ENCODE measurements around the gene TMEM187.

The TMEM187 gene

DNA sequence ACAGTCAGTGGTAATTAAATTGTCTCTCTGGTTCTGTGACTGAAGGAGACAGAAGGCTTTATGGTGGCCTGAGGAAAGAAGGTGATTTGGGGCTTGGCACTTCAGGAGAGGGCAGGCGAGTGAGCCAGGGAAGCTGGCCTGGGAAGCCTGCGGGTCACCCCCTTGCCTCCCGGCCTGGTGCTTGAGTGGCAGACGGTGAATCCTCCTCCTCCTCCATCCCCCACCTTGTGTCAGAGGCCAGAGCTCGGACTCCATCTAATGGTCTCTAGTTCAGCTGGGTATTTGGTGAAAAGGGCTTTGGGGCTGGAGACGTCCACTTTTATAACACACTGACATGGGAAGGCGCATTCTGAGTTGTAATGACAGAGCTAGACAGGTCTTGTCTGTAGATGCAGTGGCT, 8.7 kb downstream of the TMEM187 start:
- Histone ChIP-seq H4K5ac (ENCODE audit: low read length) (no peak overlapping the region), H2BK5ac (ENCODE audit: low read length) (no peak overlapping the region), H2AK5ac (ENCODE audit: low read length) (no peak overlapping the region), H2BK120ac (ENCODE audit: low read depth, low read length) (no peak overlapping the region), H3K4me1 (ENCODE audit: control insufficient read depth, low read depth, low read length) (no peaks in the 10 kb centered on the region), H3K79me2 (ENCODE audit: control insufficient read depth, insufficient read depth, low read length) (no peaks in the 10 kb centered on the region), H3K4me3 (ENCODE audit: low read length) (no peak overlapping the region), H3K27ac (ENCODE audit: low read depth, low read length) (no peak overlapping the region), H3K27me3 (ENCODE audit: insufficient read depth, low read length, poor library complexity) (no peaks in the 10 kb centered on the region), H4K8ac (ENCODE audit: low read depth, low read length) (no peak overlapping the region), H3K9ac (ENCODE audit: low read length) (no peak overlapping the region), H3K36me3 (ENCODE audit: control insufficient read depth, insufficient read depth, low read length) (no peaks in the 10 kb centered on the region), H3K18ac (ENCODE audit: low read length) (no peak overlapping the region), H3K23ac (ENCODE audit: low read length) (no peak overlapping the region), H3K79me1 (ENCODE audit: low read length) (no peaks in the 10 kb centered on the region), H3K4me2 (ENCODE audit: low read length) (no peak overlapping the region), H2BK15ac (replicated peaks; ENCODE audit: low read depth) (no peak overlapping the region), H3K4ac (ENCODE audit: low read depth, low read length) (no peak overlapping the region), H3K56ac (ENCODE audit: low read length) (no peak overlapping the region)
- DNase-seq = no peak
- no CpG with 5 or more reads among the region's 7 CpGs for WGBS (ENCODE audit: extremely low coverage, insufficient coverage, low lambda C conversion rate)

DNA sequence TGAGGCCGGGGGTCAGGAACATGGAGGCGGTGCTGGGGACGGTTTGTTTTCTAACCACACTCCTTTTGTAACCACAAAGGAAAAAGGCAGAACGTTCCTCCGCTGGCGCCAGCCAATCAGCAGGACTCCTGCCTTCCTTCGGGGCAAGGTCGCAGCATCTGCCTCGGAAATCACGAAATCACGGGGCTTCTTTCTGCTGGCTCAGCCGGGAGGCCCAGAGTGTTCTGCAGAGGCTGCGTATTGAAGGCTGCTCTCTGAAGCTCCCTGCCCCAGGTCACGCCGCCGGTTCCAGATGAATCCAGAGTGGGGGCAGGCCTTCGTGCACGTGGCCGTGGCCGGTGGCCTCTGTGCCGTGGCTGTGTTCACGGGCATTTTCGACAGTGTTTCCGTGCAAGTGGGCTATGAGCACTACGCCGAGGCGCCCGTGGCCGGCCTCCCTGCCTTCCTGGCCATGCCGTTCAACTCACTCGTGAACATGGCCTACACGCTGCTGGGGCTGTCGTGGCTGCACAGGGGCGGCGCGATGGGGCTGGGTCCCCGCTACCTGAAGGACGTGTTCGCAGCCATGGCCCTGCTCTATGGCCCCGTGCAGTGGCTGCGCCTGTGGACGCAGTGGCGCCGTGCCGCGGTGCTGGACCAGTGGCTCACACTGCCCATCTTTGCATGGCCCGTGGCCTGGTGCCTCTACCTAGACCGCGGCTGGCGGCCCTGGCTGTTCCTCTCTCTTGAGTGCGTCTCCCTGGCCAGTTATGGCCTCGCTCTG, 9.4 kb downstream of the TMEM187 start:
- H3K79me2 ChIP-seq (ENCODE audit: control insufficient read depth, insufficient read depth, low read length) = no peaks in the 10 kb centered on the region
- no peak overlapping the region for H3K4me2 ChIP-seq (ENCODE audit: low read length)
- H3K4me1 ChIP-seq (ENCODE audit: control insufficient read depth, low read depth, low read length) = no peaks in the 10 kb centered on the region
- H3K27me3 ChIP-seq (ENCODE audit: insufficient read depth, low read length, poor library complexity) = no peaks in the 10 kb centered on the region
- WGBS (ENCODE audit: extremely low coverage, insufficient coverage, low lambda C conversion rate) = no CpG with 5 or more reads among the region's 52 CpGs
- no peak overlapping the region for H3K4me3 ChIP-seq (ENCODE audit: low read length)
- no peak overlapping the region for H4K5ac ChIP-seq (ENCODE audit: low read length)
- no peak for DNase-seq
- H3K4ac ChIP-seq (ENCODE audit: low read depth, low read length) = no peak overlapping the region
- H2BK120ac ChIP-seq (ENCODE audit: low read depth, low read length) = no peak overlapping the region
- H2BK5ac ChIP-seq (ENCODE audit: low read length) = no peak overlapping the region
- H3K18ac ChIP-seq (ENCODE audit: low read length) = no peak overlapping the region
- no peak overlapping the region for H2BK15ac ChIP-seq (replicated peaks; ENCODE audit: low read depth)
- H4K8ac ChIP-seq (ENCODE audit: low read depth, low read length) = no peak overlapping the region
- H2AK5ac ChIP-seq (ENCODE audit: low read length) = no peak overlapping the region
- H3K56ac ChIP-seq (ENCODE audit: low read length) = no peak overlapping the region
- no peaks in the 10 kb centered on the region for H3K36me3 ChIP-seq (ENCODE audit: control insufficient read depth, insufficient read depth, low read length)
- no peak overlapping the region for H3K23ac ChIP-seq (ENCODE audit: low read length)
- H3K9ac ChIP-seq (ENCODE audit: low read length) = no peak overlapping the region
- H3K79me1 ChIP-seq (ENCODE audit: low read length) = no peaks in the 10 kb centered on the region
- H3K27ac ChIP-seq (ENCODE audit: low read depth, low read length) = no peak overlapping the region

DNA sequence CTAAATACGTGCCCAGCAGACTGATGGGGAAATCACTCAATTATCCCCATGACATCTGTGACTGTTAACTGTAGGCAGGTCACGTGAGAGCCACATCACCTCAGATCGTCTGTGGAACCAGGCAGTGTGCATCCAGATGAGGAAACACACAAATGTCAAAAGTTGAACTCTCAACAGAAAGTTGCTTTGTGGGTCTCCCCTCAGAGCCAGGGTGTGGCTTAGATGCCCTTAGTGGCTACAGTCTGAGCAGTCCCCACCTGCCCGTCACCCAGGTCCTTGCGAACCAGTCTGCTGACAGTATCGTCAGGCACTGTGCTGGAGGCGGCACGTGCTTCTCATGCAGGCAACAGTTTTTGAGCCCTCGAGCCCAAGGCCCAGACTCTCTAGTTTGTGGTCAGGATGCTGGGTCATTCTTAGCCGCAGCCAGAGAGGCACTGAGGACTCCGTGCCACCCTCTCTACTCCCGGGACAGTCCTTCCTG, 10.8 kb downstream of the TMEM187 start:
- no peaks in the 10 kb centered on the region for H3K36me3 ChIP-seq (ENCODE audit: control insufficient read depth, insufficient read depth, low read length)
- no peak overlapping the region for H2AK5ac ChIP-seq (ENCODE audit: low read length)
- H3K4me2 ChIP-seq (ENCODE audit: low read length) = no peak overlapping the region
- no peak overlapping the region for H4K8ac ChIP-seq (ENCODE audit: low read depth, low read length)
- no peak overlapping the region for H3K27ac ChIP-seq (ENCODE audit: low read depth, low read length)
- H3K4me3 ChIP-seq (ENCODE audit: low read length) = no peak overlapping the region
- H3K4me1 ChIP-seq (ENCODE audit: control insufficient read depth, low read depth, low read length) = no peaks in the 10 kb centered on the region
- no peak for DNase-seq
- H3K56ac ChIP-seq (ENCODE audit: low read length) = no peak overlapping the region
- no peaks in the 10 kb centered on the region for H3K79me2 ChIP-seq (ENCODE audit: control insufficient read depth, insufficient read depth, low read length)
- H3K9ac ChIP-seq (ENCODE audit: low read length) = no peak overlapping the region
- H2BK5ac ChIP-seq (ENCODE audit: low read length) = no peak overlapping the region
- no peak overlapping the region for H3K23ac ChIP-seq (ENCODE audit: low read length)
- no peaks in the 10 kb centered on the region for H3K79me1 ChIP-seq (ENCODE audit: low read length)
- no peak overlapping the region for H2BK120ac ChIP-seq (ENCODE audit: low read depth, low read length)
- no CpG with 5 or more reads among the region's 12 CpGs for WGBS (ENCODE audit: extremely low coverage, insufficient coverage, low lambda C conversion rate)
- no peak overlapping the region for H3K4ac ChIP-seq (ENCODE audit: low read depth, low read length)
- no peak overlapping the region for H3K18ac ChIP-seq (ENCODE audit: low read length)
- no peak overlapping the region for H4K5ac ChIP-seq (ENCODE audit: low read length)
- H2BK15ac ChIP-seq (replicated peaks; ENCODE audit: low read depth) = no peak overlapping the region
- H3K27me3 ChIP-seq (ENCODE audit: insufficient read depth, low read length, poor library complexity) = no peaks in the 10 kb centered on the region

DNA sequence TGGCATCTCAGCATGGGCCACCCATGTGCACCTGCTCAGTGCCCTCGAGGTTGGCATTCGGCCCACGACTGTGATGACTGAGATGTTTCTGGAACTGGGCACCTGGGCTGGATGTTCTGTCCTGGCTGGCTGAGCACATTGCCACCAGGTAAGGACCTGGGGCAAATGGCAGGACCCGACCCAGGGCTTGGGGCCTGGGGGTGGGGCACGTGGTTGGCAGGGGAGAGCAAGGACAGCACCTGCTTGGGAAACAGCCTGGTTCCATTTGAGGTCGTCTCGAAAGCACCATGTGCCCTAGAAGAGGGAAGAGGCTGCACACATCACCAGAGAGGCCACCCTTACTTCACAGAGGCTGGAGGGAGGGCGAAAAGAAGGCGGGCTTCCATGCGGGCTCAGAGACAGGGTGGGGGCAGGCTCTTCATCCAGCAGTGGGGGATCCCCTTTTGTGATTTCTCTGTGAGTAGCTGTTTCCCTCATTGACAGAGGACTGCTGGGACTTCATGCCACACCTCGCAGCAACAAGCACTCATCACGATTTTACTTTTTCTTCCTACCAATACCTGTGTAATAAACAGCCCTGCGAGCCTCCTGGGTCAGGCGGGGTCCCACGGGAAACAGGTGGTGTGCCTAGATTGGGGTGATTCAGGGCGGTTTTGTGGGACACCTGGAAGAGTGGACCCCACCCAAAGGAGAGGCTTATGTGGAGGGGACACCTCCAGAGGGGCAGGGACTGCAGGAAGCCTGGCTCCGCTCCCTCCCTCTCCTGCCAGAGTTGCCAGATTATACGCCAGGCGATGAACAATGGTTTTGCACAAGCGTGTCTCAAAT, 12.0 kb downstream of the TMEM187 start:
- Histone ChIP-seq H4K5ac (ENCODE audit: low read length) (no peak overlapping the region), H3K79me1 (ENCODE audit: low read length) (no peaks in the 10 kb centered on the region), H2AK5ac (ENCODE audit: low read length) (no peak overlapping the region), H3K4me2 (ENCODE audit: low read length) (no peak overlapping the region), H2BK5ac (ENCODE audit: low read length) (no peak overlapping the region), H3K4me1 (ENCODE audit: control insufficient read depth, low read depth, low read length) (no peaks in the 10 kb centered on the region), H3K18ac (ENCODE audit: low read length) (no peak overlapping the region), H3K4me3 (ENCODE audit: low read length) (no peak overlapping the region), H3K56ac (ENCODE audit: low read length) (no peak overlapping the region), H2BK15ac (replicated peaks; ENCODE audit: low read depth) (no peak overlapping the region), H3K27me3 (ENCODE audit: insufficient read depth, low read length, poor library complexity) (no peaks in the 10 kb centered on the region), H4K8ac (ENCODE audit: low read depth, low read length) (no peak overlapping the region), H3K4ac (ENCODE audit: low read depth, low read length) (no peak overlapping the region), H3K27ac (ENCODE audit: low read depth, low read length) (no peak overlapping the region), H2BK120ac (ENCODE audit: low read depth, low read length) (no peak overlapping the region), H3K79me2 (ENCODE audit: control insufficient read depth, insufficient read depth, low read length) (no peaks in the 10 kb centered on the region), H3K36me3 (ENCODE audit: control insufficient read depth, insufficient read depth, low read length) (no peaks in the 10 kb centered on the region), H3K23ac (ENCODE audit: low read length) (no peak overlapping the region), H3K9ac (ENCODE audit: low read length) (no peak overlapping the region)
- WGBS (ENCODE audit: extremely low coverage, insufficient coverage, low lambda C conversion rate) = no CpG with 5 or more reads among the region's 20 CpGs
- DNase-seq = no peak

DNA sequence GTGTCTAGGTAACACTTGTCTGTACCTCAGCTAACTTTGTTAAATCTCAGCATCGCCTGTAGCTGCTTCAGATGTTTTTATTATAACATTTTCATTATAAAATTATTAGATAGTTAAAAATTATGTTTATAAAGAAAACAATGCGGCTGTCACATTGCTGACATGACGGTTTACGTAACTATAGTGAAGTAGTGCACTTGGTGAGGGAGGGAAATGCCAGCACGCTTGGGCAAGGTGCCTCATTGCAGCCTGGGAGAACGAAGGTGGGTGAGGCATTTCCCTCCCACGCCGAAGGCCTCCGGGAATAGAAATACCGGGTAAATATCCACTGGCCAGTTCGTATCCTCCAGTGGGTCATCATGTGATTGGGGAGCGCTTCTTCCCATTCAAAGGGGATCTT, 15.9 kb downstream of the TMEM187 start:
- no peak overlapping the region for H3K4me2 ChIP-seq (ENCODE audit: low read length)
- H2BK15ac ChIP-seq (replicated peaks; ENCODE audit: low read depth) = no peak overlapping the region
- no peaks in the 10 kb centered on the region for H3K79me2 ChIP-seq (ENCODE audit: control insufficient read depth, insufficient read depth, low read length)
- H3K4ac ChIP-seq (ENCODE audit: low read depth, low read length) = no peak overlapping the region
- no peak overlapping the region for H2BK5ac ChIP-seq (ENCODE audit: low read length)
- no peak for DNase-seq
- H4K5ac ChIP-seq (ENCODE audit: low read length) = no peak overlapping the region
- no peak overlapping the region for H3K56ac ChIP-seq (ENCODE audit: low read length)
- H3K18ac ChIP-seq (ENCODE audit: low read length) = no peak overlapping the region
- no peak overlapping the region for H3K4me3 ChIP-seq (ENCODE audit: low read length)
- no peak overlapping the region for H2BK120ac ChIP-seq (ENCODE audit: low read depth, low read length)
- H3K36me3 ChIP-seq (ENCODE audit: control insufficient read depth, insufficient read depth, low read length) = no peaks in the 10 kb centered on the region
- no peaks in the 10 kb centered on the region for H3K79me1 ChIP-seq (ENCODE audit: low read length)
- H4K8ac ChIP-seq (ENCODE audit: low read depth, low read length) = no peak overlapping the region
- H3K4me1 ChIP-seq (ENCODE audit: control insufficient read depth, low read depth, low read length) = no peaks in the 10 kb centered on the region
- no peak overlapping the region for H2AK5ac ChIP-seq (ENCODE audit: low read length)
- no peak overlapping the region for H3K23ac ChIP-seq (ENCODE audit: low read length)
- WGBS (ENCODE audit: extremely low coverage, insufficient coverage, low lambda C conversion rate) = 100% methylated on average over 2 of the region's 12 CpGs
- H3K27me3 ChIP-seq (ENCODE audit: insufficient read depth, low read length, poor library complexity) = no peaks in the 10 kb centered on the region
- H3K27ac ChIP-seq (ENCODE audit: low read depth, low read length) = no peak overlapping the region
- no peak overlapping the region for H3K9ac ChIP-seq (ENCODE audit: low read length)

Data from mesendoderm (in vitro differentiated cells).